ENCODE measurements around the gene TCIRG1.

TCIRG1 gene

DNA sequence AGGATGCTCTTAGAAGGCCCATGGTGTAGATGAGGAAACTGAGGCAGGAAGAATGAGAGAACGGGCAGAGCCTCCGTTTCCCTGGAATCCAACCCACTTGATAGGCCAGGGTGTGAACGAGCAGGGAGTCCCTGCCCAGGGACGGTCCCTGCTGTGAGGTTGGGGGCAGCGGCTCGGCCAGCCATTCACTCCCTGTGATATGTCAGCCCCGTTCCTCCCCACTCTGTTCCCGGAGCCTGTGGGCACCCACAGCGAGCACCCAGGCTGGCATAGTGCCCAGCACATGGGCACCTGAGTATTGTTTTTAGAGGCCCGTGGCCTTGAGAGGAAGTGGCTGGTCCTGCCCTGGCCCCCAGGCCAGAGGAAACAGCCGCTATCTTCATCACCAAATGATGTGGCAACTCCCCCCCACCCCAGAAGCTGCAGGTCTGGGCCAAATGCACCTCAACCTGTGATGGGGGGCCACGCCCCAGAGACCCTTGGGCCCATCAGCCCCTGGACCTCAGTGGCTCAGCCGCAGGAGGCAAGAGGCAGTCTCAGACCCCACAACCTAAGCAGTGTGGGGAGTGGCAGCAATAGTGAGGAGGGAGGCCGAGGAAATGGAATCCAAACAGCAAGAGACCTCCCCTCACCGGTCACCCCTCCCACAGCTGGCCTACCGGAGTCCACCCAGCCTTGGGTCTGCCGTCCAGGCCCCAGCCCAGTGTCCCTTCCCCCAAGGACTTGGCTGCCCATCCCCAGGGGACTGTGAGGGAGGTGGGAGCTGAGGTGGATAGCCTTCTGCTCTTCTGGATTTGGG, 26.6 kb upstream of the TCIRG1 start:
- no peak for TF ChIP-seq POLR2AphosphoS5 (IDR thresholded peaks at IDR 0.05; ENCODE audit: low read depth, low read length)
- no peak for TF ChIP-seq SPI1 (IDR thresholded peaks at IDR 0.05; ENCODE audit: low read depth, low read length)
- TF ChIP-seq PAX5 (IDR thresholded peaks at IDR 0.05; ENCODE audit: insufficient read depth, low read length, severe bottlenecking), result no peak
- no peak for TF ChIP-seq POLR2A (IDR thresholded peaks at IDR 0.05; ENCODE audit: low read depth, low read length)
- no peak for TF ChIP-seq TAF1 (IDR thresholded peaks at IDR 0.05; ENCODE audit: low read depth, low read length)
- TF ChIP-seq POU2F2 (IDR thresholded peaks at IDR 0.05; ENCODE audit: low read depth, low read length), result no peak
- DNase-seq (ENCODE audit: insufficient read length, low spot score) (no peak), FAIRE-seq (no peak)

- no peak for DNase-seq (ENCODE audit: insufficient read length, low spot score)
- no peak for TF ChIP-seq TAF1 (IDR thresholded peaks at IDR 0.05; ENCODE audit: low read depth, low read length)
- TF ChIP-seq PAX5 (IDR thresholded peaks at IDR 0.05; ENCODE audit: insufficient read depth, low read length, severe bottlenecking), result no peak
- TF ChIP-seq SPI1 (IDR thresholded peaks at IDR 0.05; ENCODE audit: low read depth, low read length), result no peak
- TF ChIP-seq POLR2AphosphoS5 (IDR thresholded peaks at IDR 0.05; ENCODE audit: low read depth, low read length), result no peak
- no peak for TF ChIP-seq POLR2A (IDR thresholded peaks at IDR 0.05; ENCODE audit: low read depth, low read length)
- TF ChIP-seq POU2F2 (IDR thresholded peaks at IDR 0.05; ENCODE audit: low read depth, low read length), result no peak
- FAIRE-seq, result no peak
Observed at GRCh38 chr11:68012843-68013610, 25.8 kb upstream of the TCIRG1 start.

- TF ChIP-seq POLR2A (IDR thresholded peaks at IDR 0.05; ENCODE audit: low read depth, low read length) (no peak), POLR2AphosphoS5 (IDR thresholded peaks at IDR 0.05; ENCODE audit: low read depth, low read length) (no peak), TAF1 (IDR thresholded peaks at IDR 0.05; ENCODE audit: low read depth, low read length) (no peak), POU2F2 (IDR thresholded peaks at IDR 0.05; ENCODE audit: low read depth, low read length) (no peak), SPI1 (IDR thresholded peaks at IDR 0.05; ENCODE audit: low read depth, low read length) (no peak)
- no peak for FAIRE-seq
Observed at GRCh38 chr11:68013611-68014156, 25.1 kb upstream of the TCIRG1 start.

GRCh38 chr11:68014157-68014946, 24.5 kb upstream of the TCIRG1 start:
- DNase-seq (ENCODE audit: insufficient read length, low spot score) (no peak), FAIRE-seq (no peak)
- no peak for TF ChIP-seq PAX5 (IDR thresholded peaks at IDR 0.05; ENCODE audit: insufficient read depth, low read length, severe bottlenecking)

More at GRCh38 chr11:68013611-68014156, 25.1 kb upstream of the TCIRG1 start:
- no peak for DNase-seq (ENCODE audit: insufficient read length, low spot score)

DNA sequence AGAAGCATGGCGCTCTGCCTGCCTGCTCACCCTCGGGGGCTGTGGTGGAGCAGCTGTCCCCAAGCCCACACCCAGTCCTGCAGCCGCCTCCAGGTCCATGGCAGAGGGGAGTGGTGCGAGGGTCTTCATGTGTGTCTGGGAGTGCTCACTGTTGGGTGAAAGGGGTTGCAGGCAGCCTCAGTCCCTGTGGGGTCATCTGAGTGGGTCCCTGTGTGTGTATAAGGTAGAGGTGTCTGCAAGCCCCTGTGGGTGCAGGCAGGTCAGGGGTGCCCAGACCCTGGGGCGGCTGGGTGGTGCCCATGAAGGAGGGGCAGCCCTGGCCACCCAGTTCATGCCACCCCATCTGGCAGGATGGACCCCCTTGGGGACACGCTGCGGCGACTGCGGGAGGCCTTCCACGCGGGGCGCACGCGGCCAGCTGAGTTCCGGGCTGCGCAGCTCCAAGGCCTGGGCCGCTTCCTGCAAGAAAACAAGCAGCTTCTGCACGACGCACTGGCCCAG, 23.8 kb upstream of the TCIRG1 start:
- FAIRE-seq (no peak), DNase-seq (ENCODE audit: insufficient read length, low spot score) (no peak)
- TF ChIP-seq POU2F2 (IDR thresholded peaks at IDR 0.05; ENCODE audit: low read depth, low read length), result no peak
- TF ChIP-seq SPI1 (IDR thresholded peaks at IDR 0.05; ENCODE audit: low read depth, low read length), result no peak

DNA sequence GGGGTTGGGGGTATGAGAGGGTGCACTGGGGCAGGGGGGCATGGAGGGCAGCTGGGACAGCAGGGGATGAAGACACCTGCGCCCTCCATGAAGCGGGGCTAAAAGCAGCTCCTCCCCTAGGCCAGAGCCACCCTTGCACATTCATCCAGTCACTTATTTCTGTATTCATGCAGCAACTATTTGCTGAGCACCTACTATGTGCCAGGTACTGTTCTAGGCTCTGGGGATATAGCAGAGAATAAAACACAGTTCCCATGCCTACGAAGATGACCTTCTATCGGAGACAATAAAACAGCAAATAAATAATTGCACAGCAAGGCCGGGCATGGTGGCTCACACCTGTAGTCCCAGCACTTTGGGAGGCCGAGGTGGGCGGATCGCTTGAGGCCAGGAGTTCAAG, 23.4 kb upstream of the TCIRG1 start:
- TF ChIP-seq POLR2A (IDR thresholded peaks at IDR 0.05; ENCODE audit: low read depth, low read length) (no peak), PAX5 (IDR thresholded peaks at IDR 0.05; ENCODE audit: insufficient read depth, low read length, severe bottlenecking) (no peak), SPI1 (IDR thresholded peaks at IDR 0.05; ENCODE audit: low read depth, low read length) (no peak), POLR2AphosphoS5 (IDR thresholded peaks at IDR 0.05; ENCODE audit: low read depth, low read length) (no peak), TAF1 (IDR thresholded peaks at IDR 0.05; ENCODE audit: low read depth, low read length) (no peak), POU2F2 (IDR thresholded peaks at IDR 0.05; ENCODE audit: low read depth, low read length) (no peak)
- FAIRE-seq (no peak), DNase-seq (ENCODE audit: insufficient read length, low spot score) (no peak)

DNA sequence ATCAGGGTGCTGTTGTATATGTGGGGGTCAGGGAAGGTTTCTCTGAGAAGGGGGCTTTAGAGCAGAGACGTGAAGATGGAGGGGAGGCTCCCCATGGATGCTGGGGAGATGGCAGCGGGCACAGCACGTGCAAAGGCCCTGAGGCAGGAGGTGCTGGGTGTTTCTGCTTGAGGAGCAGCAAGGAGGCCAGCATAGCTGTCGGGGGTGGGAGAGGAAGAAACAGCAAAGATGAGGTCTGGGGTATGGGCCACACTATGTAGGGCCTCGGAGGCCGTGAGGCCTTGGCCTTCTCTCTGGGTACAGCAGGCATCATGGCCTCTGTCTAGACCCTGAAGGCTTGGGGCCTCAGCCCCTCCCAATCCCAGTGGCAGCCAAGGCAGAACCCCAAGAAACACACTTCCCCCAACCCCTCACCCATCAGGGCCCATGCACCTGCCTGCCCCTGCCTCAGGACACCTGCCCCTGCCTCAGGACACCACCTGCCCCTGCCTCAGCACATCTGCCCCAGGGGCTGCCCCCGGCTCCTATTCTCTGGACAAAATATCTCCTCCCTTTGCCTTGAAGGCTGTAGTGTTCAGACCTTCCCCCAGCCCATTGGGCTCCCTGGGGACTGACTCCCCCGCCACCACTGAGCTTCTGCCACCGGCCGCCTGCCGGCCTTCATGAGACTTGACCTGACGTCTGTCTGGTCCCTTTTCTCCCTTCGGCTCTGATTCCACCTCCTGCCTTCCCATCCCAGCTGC, 22.5 kb upstream of the TCIRG1 start:
- FAIRE-seq (no peak), DNase-seq (ENCODE audit: insufficient read length, low spot score) (no peak)
- no peak for TF ChIP-seq PAX5 (IDR thresholded peaks at IDR 0.05; ENCODE audit: insufficient read depth, low read length, severe bottlenecking)
- TF ChIP-seq TAF1 (IDR thresholded peaks at IDR 0.05; ENCODE audit: low read depth, low read length), result no peak
- TF ChIP-seq SPI1 (IDR thresholded peaks at IDR 0.05; ENCODE audit: low read depth, low read length), result no peak
- TF ChIP-seq POLR2A (IDR thresholded peaks at IDR 0.05; ENCODE audit: low read depth, low read length), result no peak
- no peak for TF ChIP-seq POLR2AphosphoS5 (IDR thresholded peaks at IDR 0.05; ENCODE audit: low read depth, low read length)
- TF ChIP-seq POU2F2 (IDR thresholded peaks at IDR 0.05; ENCODE audit: low read depth, low read length), result no peak

DNA sequence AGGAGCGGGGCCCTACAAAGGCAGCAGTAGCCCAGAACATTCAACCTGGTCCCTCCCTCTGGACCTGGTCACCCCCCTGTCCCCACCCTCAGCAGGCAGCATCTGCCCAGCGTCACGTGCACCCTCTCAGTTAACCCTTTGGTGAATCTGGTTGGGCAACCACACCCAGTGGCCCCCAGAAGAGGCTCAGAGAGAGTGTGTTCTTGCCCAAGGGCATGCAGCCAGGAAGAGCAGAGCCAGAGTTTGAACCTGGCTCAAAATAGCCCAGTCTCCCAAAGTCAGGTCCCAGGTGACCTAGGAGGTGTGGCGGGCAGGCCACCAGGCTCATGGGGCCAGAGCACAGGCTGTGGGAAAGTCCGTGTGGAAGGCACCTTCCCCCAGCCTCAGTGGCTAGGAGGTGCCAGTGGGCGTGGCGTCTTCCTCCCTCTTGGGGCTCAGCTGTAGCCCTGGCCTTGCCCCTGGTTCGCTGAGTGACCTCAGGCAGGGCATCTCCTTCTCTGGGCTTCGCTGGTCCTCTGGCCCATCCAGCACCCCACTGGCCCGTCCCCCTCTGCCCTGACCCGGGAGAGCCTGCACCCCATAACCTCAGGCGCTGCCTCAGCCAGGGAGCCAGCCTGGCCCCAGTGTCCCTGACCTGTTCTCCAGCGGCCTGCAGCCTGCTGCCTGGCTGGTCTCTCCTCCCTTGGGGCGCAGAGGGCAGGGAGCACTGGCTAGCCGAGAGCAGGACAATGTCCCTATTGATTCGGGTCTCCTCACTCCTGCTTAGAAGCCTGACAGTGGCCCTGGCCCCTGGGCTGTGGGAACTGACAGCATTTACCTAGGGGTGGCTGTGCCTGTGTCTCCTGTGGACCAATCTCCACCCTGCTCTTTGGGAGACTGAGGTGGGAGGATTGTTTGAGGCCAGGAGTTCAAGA, 21.7 kb upstream of the TCIRG1 start:
- no peak for TF ChIP-seq TAF1 (IDR thresholded peaks at IDR 0.05; ENCODE audit: low read depth, low read length)
- TF ChIP-seq POLR2A (IDR thresholded peaks at IDR 0.05; ENCODE audit: low read depth, low read length), result no peak
- no peak for TF ChIP-seq POU2F2 (IDR thresholded peaks at IDR 0.05; ENCODE audit: low read depth, low read length)
- TF ChIP-seq POLR2AphosphoS5 (IDR thresholded peaks at IDR 0.05; ENCODE audit: low read depth, low read length), result no peak
- TF ChIP-seq SPI1 (IDR thresholded peaks at IDR 0.05; ENCODE audit: low read depth, low read length), result no peak
- no peak for TF ChIP-seq PAX5 (IDR thresholded peaks at IDR 0.05; ENCODE audit: insufficient read depth, low read length, severe bottlenecking)
- no peak for FAIRE-seq
- DNase-seq (ENCODE audit: insufficient read length, low spot score), result no peak

All from GM12891 (cell line).